ENCODE data around the gene CHD5. TPM values are rescaled to one million over a fixed set of nuclear protein-coding genes. Genes with fewer than 3 reads are reported as not detected.

The CHD5 gene
- polyA plus RNA-seq, 1 donor from 2014 or later = 22.0 TPM

GRCh38 chr1:6179564-6180175 is 451 bp downstream of the CHD5 start:
- H3K9ac ChIP-seq (ENCODE audit: low read length) = peak overlapping the region; percentile 62
- TF ChIP-seq RAD21 (conservative IDR thresholded peaks at IDR 0.05) (no peak), POLR2AphosphoS5 (IDR thresholded peaks at IDR 0.05) (no peak), SMC3 (conservative IDR thresholded peaks at IDR 0.05; ENCODE audit: poor library complexity) (no peak), MXI1 (conservative IDR thresholded peaks at IDR 0.05; ENCODE audit: poor library complexity, severe bottlenecking) (no peak), EP300 (conservative IDR thresholded peaks at IDR 0.05; ENCODE audit: poor library complexity, severe bottlenecking) (no peak), REST (IDR thresholded peaks at IDR 0.05; ENCODE audit: borderline replicate concordance) (no peak), EZH2 (IDR thresholded peaks at IDR 0.05; ENCODE audit: borderline replicate concordance, insufficient read depth, low read length, poor library complexity, severe bottlenecking) (no peak), TAF1 (IDR thresholded peaks at IDR 0.05; ENCODE audit: low read depth) (no peak), CTCF (IDR thresholded peaks at IDR 0.05; ENCODE audit: poor library complexity, severe bottlenecking) (no peak)
- H3K27me3 ChIP-seq (ENCODE audit: insufficient read depth, low read depth, low read length) = peaks cover 62% of the 10 kb centered on the region
- no peaks in the 10 kb centered on the region for H3K9me3 ChIP-seq (ENCODE audit: low read length)
- H3F3A ChIP-seq (ENCODE audit: insufficient read depth, low read length, poor library complexity, severe bottlenecking) = no peaks in the 10 kb centered on the region
- peak overlapping the region; percentile 82 for H3K4me3 ChIP-seq (ENCODE audit: low read length)
- H3K36me3 ChIP-seq (ENCODE audit: insufficient read depth, low read length) = no peaks in the 10 kb centered on the region
- no peak overlapping the region for H2AFZ ChIP-seq (ENCODE audit: low read depth, low read length)
- no peaks in the 10 kb centered on the region for H3K79me2 ChIP-seq (replicated peaks; ENCODE audit: insufficient read depth, low read length)
- no peak overlapping the region for H3K4me2 ChIP-seq (ENCODE audit: low read length)
- H4K20me1 ChIP-seq (ENCODE audit: insufficient read depth) = no peaks in the 10 kb centered on the region
- H3K27ac ChIP-seq (ENCODE audit: low read length) = no peak overlapping the region
- no peaks in the 10 kb centered on the region for H3K9me2 ChIP-seq (ENCODE audit: insufficient read depth, low read length)

GRCh38 chr1:6178751-6179563 is 1.2 kb downstream of the CHD5 start:
- H3K4me2 ChIP-seq (ENCODE audit: low read length) = peak overlapping the region; percentile 80
- no peaks in the 10 kb centered on the region for H3K36me3 ChIP-seq (ENCODE audit: insufficient read depth, low read length)
- H4K20me1 ChIP-seq (ENCODE audit: insufficient read depth) = no peaks in the 10 kb centered on the region
- no peak overlapping the region for H2AFZ ChIP-seq (ENCODE audit: low read depth, low read length)
- peak overlapping the region; percentile 82 for H3K4me3 ChIP-seq (ENCODE audit: low read length)
- H3K27ac ChIP-seq (ENCODE audit: low read length) = no peak overlapping the region
- peak overlapping the region; percentile 62 for H3K9ac ChIP-seq (ENCODE audit: low read length)
- no peaks in the 10 kb centered on the region for H3K9me3 ChIP-seq (ENCODE audit: low read length)
- peaks cover 62% of the 10 kb centered on the region for H3K27me3 ChIP-seq (ENCODE audit: insufficient read depth, low read depth, low read length)
- no peaks in the 10 kb centered on the region for H3K9me2 ChIP-seq (ENCODE audit: insufficient read depth, low read length)
- no peaks in the 10 kb centered on the region for H3F3A ChIP-seq (ENCODE audit: insufficient read depth, low read length, poor library complexity, severe bottlenecking)
- no peaks in the 10 kb centered on the region for H3K79me2 ChIP-seq (replicated peaks; ENCODE audit: insufficient read depth, low read length)
- TF ChIP-seq RAD21 (conservative IDR thresholded peaks at IDR 0.05) = no peak
- no peak for TF ChIP-seq EP300 (conservative IDR thresholded peaks at IDR 0.05; ENCODE audit: poor library complexity, severe bottlenecking)
- TF ChIP-seq TAF1 (IDR thresholded peaks at IDR 0.05; ENCODE audit: low read depth) = no peak
- TF ChIP-seq MXI1 (conservative IDR thresholded peaks at IDR 0.05; ENCODE audit: poor library complexity, severe bottlenecking) = no peak
- no peak for TF ChIP-seq POLR2AphosphoS5 (IDR thresholded peaks at IDR 0.05)
- TF ChIP-seq CTCF (IDR thresholded peaks at IDR 0.05; ENCODE audit: poor library complexity, severe bottlenecking) = no peak
- no peak for TF ChIP-seq REST (IDR thresholded peaks at IDR 0.05; ENCODE audit: borderline replicate concordance)
- no peak for TF ChIP-seq SMC3 (conservative IDR thresholded peaks at IDR 0.05; ENCODE audit: poor library complexity)
- TF ChIP-seq EZH2 (IDR thresholded peaks at IDR 0.05; ENCODE audit: borderline replicate concordance, insufficient read depth, low read length, poor library complexity, severe bottlenecking) = no peak

All from neural cell (in vitro differentiated cells).